Hematopoietic multipotent progenitor cell treated with erythropoietin and hydrocortisone succinate and interleukin-3 and kit ligand, for 8 days (in vitro differentiated cells): ENCODE data around the gene TAS2R38.

ENCODE experiments used
- DNase-seq: peaks from one replicate; pipeline ENCODE4 v3.0.0-alpha.2; 2015

The TAS2R38 gene

DNA sequence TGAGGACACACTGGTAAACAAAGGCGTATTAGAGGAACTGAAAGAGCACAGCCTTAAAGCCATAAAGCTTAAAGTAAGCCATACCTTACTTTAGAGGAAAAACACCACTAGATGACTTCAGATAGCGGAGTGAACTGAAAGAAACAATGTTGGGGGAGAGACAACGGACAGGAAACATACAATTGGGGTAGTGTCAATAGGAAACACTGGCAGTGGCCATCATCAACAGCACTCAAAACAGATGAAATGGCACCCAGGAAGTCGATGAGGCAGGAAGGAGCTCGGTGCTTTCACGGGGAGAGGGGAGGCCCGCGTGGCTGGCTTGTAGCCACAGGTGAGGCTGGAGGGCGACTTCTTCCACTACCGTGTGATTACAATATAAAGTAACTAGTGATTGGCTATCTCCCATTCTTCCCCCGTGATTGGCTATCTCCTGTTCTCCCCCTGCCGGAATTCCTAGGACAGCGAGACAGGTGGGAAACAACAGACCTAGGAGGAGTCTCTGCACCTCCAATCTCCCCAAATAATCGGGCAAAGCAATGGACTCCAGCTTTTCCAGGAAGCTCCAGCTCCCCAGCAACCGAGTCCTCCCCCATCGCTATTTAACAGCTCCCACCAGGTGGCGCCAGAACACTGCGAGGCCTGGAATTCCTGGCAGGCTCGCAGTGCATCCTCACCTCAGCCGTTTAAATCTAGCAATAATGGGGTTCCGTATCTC, 2.4 kb upstream of the TAS2R38 start:
- DNase-seq, result peak; percentile 67

DNA sequence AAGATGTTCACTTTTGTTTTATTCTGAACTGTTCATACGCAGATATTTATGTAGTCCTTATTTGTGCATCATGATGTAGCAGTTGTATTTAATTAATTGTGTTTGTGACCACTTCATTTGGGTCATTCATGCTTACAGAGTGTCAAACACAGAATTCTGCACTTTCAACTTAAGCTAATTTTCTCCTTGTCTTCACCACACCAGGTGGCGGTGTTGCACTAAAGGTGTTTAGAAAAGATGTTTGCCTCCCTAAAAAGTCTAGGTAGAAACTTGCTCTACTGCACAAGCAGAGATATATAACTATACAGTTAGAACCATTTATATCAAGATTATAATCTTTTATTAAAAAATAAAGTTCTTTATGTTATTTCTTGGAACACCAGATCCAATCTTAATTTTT, 1.3 kb upstream of the TAS2R38 start:
- no peak for DNase-seq

DNA sequence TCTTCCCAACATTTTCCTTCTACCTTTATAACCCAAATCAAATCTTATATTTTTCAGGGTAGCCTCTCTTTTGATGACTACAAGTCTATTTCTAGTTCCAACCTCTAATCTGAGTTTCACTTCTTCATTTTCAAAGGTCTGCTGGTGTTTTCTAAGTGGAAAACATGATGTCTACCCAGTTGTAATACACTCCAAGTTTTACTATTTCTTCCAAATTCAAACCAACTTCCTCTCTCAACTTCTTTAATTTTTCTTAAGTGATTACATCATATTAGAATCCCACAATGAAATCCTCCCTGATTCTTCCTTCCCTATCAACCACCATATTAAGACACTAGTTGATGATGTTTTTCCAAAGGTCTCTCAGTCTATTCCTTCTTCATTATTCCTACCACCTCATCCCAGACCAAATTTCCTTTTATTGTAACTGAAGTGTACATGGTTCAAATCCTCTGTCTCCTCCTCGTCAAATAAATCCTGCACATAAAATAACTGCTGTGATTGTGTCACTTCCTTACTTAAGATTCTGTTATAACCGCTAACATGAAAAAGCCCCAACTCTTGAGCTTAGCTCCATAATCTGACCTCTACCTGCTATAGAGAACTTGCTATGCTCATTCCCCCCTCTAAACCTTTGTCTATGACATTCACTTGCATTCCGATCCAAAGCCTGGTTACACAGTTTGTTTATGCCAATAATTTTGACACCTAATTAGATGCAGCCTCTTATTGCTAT, 12.7 kb downstream of the TAS2R38 start:
- DNase-seq, result no peak

DNA sequence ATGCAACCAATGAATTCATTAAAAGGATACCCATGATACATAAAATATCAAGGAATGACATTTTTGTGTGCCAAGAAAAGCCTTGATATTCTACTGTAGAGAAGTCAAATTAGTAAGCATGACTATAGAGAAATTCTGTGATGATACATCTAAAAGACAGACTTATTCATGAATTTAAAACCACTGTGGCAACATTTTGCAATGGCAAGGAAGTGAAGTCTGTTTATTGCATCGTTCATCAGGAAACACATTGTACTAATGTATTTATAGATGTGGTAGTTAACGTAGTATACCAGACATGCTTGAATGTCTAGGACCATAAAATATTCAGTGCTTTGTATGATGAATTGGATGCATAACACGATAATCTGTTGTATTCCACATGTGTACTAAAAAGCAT, 17.5 kb downstream of the TAS2R38 start:
- peak; percentile 8 for DNase-seq

DNA sequence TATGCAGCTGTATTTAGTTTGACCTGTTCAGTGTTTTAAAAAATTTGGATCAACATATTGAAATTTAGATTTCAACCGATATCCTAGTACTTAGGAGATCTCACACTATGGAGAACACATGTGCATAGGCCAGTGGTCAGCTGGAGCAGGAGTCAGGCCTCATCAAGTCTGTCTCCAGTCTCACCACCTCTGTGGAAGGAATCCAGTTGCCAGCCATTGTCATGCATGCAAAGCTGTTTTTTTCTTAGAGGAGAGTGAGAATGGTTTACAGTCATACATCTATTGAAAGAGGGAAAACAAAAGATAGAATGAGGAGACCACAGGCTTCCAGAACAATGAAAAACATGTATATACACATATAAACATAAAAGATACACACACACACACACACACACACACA, 19.2 kb downstream of the TAS2R38 start:
- no peak for DNase-seq

DNA sequence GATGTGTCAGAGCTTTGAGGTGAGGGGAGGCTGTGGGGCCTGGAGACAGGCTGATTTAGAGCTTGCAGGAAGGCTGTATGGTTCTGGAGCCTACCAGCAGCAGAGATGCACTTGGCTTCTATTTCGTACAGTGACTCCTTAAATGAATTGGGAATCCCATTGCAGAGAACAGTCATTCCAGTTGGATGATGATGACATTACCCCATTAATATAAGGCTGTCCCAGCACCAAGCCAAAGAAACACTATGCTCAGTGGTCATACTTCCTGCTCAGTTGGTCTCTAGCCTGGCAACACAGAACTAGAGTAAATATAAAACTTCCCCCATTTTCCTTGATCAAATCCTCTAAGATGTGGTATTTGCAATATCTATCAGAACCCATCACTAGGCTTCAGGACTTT, 21.1 kb downstream of the TAS2R38 start:
- DNase-seq, result no peak

DNA sequence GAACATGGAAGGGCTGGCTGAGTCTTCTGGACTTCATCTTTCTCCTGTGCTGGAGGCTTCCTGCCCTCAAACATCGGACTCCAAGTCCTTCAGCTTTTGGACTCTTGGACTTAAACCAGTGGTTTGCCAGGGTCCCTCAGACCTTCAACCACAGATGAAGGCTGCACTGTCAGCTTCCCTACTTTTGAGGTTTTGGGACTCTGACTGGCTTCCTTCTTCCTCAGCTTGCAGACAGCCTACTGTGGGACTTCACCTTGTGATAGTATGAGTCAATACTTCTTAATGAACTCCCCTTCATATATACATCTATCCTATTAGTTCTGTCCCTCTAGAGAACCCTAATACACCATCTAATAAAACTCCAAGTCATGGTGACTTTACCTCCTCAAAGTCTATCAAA, 22.8 kb downstream of the TAS2R38 start:
- no peak for DNase-seq

DNA sequence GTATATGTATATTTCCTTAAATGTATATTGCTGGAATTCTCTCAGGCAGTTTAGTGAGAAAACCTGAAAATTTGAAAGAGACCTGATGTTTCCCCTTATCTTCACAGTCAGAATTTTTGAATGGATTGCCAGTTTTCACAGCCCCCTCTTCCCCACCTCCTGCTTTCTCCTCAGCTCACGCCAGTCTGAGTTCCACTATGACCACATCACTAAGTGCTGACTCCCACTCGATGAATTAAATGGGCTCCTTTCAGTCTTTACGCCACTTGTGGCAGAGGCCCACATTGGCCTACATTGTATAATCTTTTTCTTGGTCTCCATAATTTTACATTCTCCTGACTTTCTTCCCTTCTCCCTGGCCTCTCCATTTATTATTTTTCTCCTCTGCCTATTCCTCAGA, 23.7 kb downstream of the TAS2R38 start:
- no peak for DNase-seq

DNA sequence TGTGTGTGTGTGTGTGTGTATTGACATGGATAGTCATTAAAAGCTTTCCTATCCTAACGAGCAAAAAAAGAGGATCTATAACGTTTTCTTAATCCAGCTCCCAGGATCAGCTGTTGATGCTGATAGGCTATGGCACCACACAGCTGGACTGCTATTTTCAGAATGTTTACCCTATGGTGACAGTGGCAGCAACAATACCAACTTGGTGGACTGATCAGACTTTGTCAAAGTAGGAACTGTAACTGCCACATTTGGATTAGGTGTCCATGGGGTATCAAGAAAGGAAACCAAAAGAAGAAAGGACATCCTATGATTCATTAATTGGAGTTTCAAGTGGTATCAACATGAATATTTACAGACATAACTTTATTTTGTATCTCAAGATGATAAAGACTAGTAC, 24.1 kb downstream of the TAS2R38 start:
- no peak for DNase-seq

DNA sequence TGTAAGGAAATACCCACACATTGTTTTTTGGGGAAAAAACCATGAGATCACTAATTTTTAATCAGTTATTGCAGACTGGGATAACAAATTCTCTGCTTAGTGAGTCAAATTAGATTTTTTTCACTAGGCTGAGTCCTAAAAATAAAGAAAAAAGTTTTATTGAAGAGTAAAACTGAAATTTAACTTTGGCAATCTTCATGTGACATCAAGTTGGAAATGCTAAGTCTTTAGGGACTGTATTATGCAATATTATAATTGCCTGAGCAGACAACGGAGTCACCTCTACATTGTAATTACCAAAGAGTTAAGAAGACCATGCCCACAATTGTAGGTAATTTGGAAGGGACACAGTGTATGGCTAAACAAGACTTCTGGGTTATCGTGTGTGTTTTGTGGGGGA, 24.6 kb downstream of the TAS2R38 start:
- DNase-seq, result no peak

DNA sequence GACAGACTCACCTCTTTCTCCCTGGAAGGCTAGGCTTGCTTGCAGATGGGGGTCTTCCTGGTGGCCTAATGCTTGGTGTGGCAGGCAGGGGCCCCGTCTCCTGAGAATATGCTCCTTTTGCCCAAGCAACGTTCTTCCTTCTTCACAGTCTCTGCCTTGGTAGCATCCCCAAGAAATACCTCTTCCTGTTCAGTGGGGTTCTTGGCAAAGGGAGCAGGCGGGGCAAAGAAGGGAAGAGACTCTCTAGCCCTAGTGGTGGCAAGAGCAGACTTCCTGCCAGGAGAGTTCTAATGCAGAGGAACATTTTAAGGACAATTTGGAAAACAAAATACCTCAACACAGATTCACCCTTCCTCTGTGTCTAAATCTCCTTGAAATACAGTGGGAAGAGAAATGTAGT, 26.8 kb downstream of the TAS2R38 start, which contains the start of gene CLEC5A:
CLEC5A (minus strand) TSS at position 179 of the 400 bp plus-strand sequence. CDS start 682 bp downstream, outside the sequence.
- no peak for DNase-seq

DNA sequence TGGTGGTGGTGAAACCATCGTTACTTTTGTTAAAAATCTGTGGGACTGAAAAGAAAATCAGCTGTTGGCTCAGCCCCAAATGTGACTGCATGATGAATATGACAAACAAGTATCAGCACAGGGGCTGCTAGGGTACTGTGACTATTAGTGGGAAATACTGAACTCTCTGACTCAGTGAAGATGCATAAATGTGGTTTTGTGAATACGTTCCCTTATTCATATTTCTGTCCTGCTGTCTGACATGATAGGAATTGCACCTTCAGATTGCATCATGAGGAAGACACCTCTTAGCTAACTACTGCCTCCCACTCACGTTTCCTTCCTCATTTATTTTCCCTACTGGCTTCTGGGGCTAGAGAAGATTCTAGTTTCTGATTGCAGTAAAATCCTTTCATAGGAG, 28.2 kb downstream of the TAS2R38 start:
- no peak for DNase-seq

DNA sequence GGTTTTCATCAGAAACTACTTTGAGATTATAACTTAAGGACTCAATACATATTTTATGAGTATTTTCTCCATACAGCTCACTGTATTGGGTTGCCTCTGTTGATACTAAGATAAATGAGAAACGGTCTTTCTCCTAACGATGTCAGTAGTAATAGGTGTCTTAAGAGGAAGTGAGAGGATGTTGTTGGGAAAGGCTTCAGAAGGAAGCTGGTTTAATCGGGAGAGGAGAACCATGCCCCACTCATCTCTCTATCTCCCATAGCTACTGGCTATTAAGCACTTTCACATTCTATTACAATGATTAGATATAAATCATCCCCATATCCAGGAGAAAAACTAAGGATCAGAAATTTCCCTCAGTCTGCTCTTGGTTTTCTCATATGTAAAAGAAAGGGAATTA, 28.8 kb downstream of the TAS2R38 start:
- no peak for DNase-seq

DNA sequence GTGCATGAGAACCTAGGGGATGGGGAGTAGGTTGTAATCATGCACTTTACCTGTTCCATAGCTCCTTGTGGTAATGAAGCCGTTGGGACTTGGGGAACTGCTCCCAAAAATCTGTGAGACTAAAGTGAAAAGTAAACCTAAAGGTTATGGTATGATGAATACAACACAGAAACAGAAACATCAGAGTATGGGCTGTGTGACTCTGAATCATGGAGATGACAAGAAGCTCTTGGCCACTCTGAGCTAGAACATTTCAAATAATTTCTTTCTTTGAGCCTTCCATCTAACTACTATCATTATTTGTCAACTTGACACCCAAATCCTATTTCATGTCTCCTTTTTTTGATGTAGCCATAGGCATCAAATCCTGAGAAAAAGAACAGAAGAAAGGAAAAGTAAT, 29.7 kb downstream of the TAS2R38 start:
- no peak for DNase-seq

DNA sequence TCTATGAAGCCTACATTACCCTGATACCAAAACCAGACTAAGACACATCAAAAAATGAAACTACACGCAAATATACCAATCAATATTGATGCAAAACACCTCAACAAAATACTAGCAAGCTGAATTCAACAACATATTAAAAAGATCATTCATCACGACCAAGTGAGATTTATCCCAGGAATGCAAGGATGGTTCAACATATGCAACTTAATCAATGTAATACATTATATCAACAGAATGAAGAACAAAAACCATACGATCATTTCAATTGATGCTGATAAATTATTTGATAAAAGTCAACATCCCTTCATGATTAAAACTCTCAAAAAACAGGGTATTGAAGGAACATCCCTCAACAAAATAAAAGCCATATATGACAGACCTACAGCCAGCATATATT, 32.5 kb downstream of the TAS2R38 start:
- no peak for DNase-seq

DNA sequence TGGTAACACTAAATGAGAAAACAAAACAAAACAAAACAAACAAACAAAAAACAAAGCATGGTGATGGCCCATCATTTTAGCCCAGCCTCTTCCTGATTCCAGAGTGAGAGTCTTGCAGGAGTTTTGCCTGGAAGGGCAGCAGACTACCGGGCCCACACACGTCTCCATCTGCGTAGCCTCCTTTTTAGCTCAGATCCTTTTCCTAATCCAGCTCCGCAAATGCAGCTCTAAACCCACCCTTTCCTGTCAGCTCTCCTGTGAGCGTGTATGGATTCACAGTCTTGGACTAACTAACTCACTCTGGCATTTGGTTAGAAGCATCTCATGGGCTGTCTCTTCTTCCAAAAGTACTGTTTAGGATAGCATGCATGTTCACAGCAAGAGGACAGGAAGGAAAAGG, 43.4 kb downstream of the TAS2R38 start:
- no peak for DNase-seq

DNA sequence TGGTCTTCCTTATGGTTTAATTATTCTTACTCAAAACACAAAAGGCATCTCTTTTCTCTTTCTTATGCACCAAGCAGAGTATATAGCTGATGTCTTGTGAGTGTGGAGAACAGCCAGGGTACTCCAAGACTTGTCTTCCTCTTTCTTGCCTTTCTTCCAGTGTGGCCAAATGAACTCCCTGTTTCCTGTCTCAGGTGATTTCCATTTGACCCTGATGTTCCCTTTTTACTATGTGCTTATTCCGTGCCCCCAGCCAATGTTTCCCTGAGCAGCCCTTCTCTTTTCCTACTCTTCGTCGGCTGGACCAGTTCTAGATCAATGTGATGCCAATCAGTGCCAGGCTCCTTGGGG, 44.8 kb downstream of the TAS2R38 start:
- DNase-seq, result no peak

DNA sequence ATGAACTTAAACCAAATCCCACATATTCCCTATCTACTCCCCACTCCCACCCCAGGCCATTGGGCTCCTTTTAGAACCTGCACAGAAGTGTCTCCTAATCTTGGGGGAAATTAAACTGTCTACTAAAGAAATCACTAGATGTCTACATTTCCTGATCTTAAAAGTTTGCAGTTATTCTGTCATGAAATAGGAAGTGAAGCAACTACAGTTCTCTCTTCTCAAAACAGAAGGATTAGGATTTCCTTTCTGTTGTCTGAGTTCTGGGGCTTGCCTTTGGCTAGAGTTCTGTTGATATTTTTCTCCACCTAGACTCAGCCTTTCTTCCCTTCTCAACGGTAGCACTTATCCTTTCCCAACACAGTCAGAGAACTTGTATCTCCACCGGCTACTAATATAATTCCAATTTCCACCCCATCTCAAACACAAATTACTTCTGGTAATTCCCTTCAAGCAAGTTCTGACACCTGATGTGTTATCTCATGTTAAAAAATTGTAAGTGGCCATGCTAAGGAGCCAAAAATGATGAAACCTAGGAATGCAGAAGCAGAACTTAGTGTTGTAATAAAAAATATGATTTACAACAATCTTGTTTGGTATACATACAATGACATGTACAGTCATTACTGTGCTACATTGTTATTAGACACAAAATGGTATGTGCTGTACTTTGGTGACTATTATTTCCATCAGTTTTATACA, 45.3 kb downstream of the TAS2R38 start:
- DNase-seq, result no peak
